SK-N-SH treated with all-trans-retinoic acid at 6 μM for 48 hours (cell line): ENCODE results near the gene YPEL2.
"Not testable (repeated sequence)": the region's sequence is repeated elsewhere in the genome, so short reads cannot be mapped to it uniquely, and the experiment has no call there.

ENCODE experiments used
- ATAC-seq: fragments of 200-7000 bp; cut with Tn5 transposase; 3 replicates; pipeline ENCODE4 v1.9.1; 2020; ENCODE audit warnings: mild to moderate bottlenecking, moderate library complexity
- ARNTL ChIP-seq: fragments of 450-650 bp; formaldehyde crosslinking; IDR thresholded peaks from 2 replicates; pipeline ENCODE4 v1.5.0; 2020; ENCODE audit warnings: low read depth, mild to moderate bottlenecking, moderate library complexity, borderline replicate concordance
- BACH2 ChIP-seq: fragments of 250-450 bp; sonication (Bioruptor Pico); IDR thresholded peaks from 2 replicates; pipeline ENCODE4 v1.9.0; 2021; ENCODE audit warnings: mild to moderate bottlenecking, borderline replicate concordance
- CREB5 ChIP-seq: fragments of 250-450 bp; sonication (Bioruptor Pico); IDR thresholded peaks from 2 replicates; pipeline ENCODE4 v1.5.1; 2020; ENCODE audit warnings: low read depth, mild to moderate bottlenecking, moderate library complexity
- CSDC2 ChIP-seq: fragments of 250-450 bp; sonication (Bioruptor Pico); IDR thresholded peaks from 2 replicates; pipeline ENCODE4 v1.5.0; 2020; ENCODE audit warnings: mild to moderate bottlenecking, moderate library complexity
- CSRNP3 ChIP-seq: fragments of 250-450 bp; sonication (Bioruptor Pico); IDR thresholded peaks from 2 replicates; pipeline ENCODE4 v1.5.1; 2021; ENCODE audit warnings: mild to moderate bottlenecking, moderate library complexity
- ESRRG ChIP-seq: fragments of 250-450 bp; sonication (Bioruptor Pico); IDR thresholded peaks from 2 replicates; pipeline ENCODE4 v1.6.1; 2021; ENCODE audit warnings: mild to moderate bottlenecking
- GLIS3 ChIP-seq: fragments of 250-450 bp; sonication (Bioruptor Pico); IDR thresholded peaks from 2 replicates; pipeline ENCODE4 v1.5.0; 2020; ENCODE audit warnings: mild to moderate bottlenecking, moderate library complexity
- ISL1 ChIP-seq: fragments of 250-450 bp; sonication (Bioruptor Pico); IDR thresholded peaks from 2 replicates; pipeline ENCODE4 v2.1.2; 2022; ENCODE audit warnings: mild to moderate bottlenecking, moderate library complexity
- OSR1 ChIP-seq: fragments of 250-450 bp; sonication (Bioruptor Pico); IDR thresholded peaks from 2 replicates; pipeline ENCODE4 v1.8.0; 2022; ENCODE audit warnings: moderate library complexity, mild to moderate bottlenecking, inconsistent platforms
- PATZ1 ChIP-seq: fragments of 250-450 bp; sonication (Bioruptor Pico); IDR thresholded peaks from 2 replicates; pipeline ENCODE4 v1.8.0; 2020; ENCODE audit warnings: mild to moderate bottlenecking, moderate library complexity, borderline replicate concordance
- POU6F1 ChIP-seq: fragments of 250-450 bp; sonication (Bioruptor Pico); IDR thresholded peaks from 2 replicates; pipeline ENCODE4 v1.8.0; 2021; ENCODE audit warnings: low read depth, mild to moderate bottlenecking, moderate library complexity, borderline replicate concordance
- PPARA ChIP-seq: fragments of 250-450 bp; sonication (Bioruptor Pico); IDR thresholded peaks from 2 replicates; pipeline ENCODE4 v1.5.0; 2020; ENCODE audit warnings: mild to moderate bottlenecking, borderline replicate concordance
- RARB ChIP-seq: fragments of 250-450 bp; sonication (Bioruptor Pico); IDR thresholded peaks from 2 replicates; pipeline ENCODE4 v1.8.0; 2021; ENCODE audit warnings: mild to moderate bottlenecking, moderate library complexity
- SNAI2 ChIP-seq: fragments of 250-450 bp; sonication (Bioruptor Pico); IDR thresholded peaks from 2 replicates; pipeline ENCODE4 v1.5.0; 2020; ENCODE audit warnings: mild to moderate bottlenecking, moderate library complexity
- TCF4 ChIP-seq: fragments of 250-450 bp; sonication (Bioruptor Pico); IDR thresholded peaks from 2 replicates; pipeline ENCODE4 v1.8.0; 2021; ENCODE audit warnings: mild to moderate bottlenecking, moderate library complexity, borderline replicate concordance
- TOX ChIP-seq: fragments of 250-450 bp; sonication (Bioruptor Pico); IDR thresholded peaks from 2 replicates; pipeline ENCODE4 v1.8.0; 2021; ENCODE audit warnings: mild to moderate bottlenecking, moderate library complexity, borderline replicate concordance
- ZC3H10 ChIP-seq: fragments of 250-450 bp; sonication (Bioruptor Pico); IDR thresholded peaks from 2 replicates; pipeline ENCODE4 v1.5.1; 2021; ENCODE audit warnings: mild to moderate bottlenecking, moderate library complexity
- ZFP3 ChIP-seq: fragments of 250-450 bp; sonication (Bioruptor Pico); IDR thresholded peaks from 2 replicates; pipeline ENCODE4 v1.5.0; 2020; ENCODE audit warnings: mild to moderate bottlenecking, moderate library complexity
- ZNF565 ChIP-seq: fragments of 450-650 bp; formaldehyde crosslinking; conservative IDR thresholded peaks from 2 replicates; pipeline ENCODE4 v1.5.0; 2020; ENCODE audit warnings: low read depth, mild to moderate bottlenecking, moderate library complexity
- ZNF70 ChIP-seq: fragments of 450-650 bp; formaldehyde crosslinking; IDR thresholded peaks from 2 replicates; pipeline ENCODE4 v1.5.0; 2020; ENCODE audit warnings: mild to moderate bottlenecking, moderate library complexity

The YPEL2 gene

GRCh38 chr17:59310263-59310920 is 21.1 kb upstream of the YPEL2 start:
- no peak for TF ChIP-seq RARB (CRISPR knock-in tag)
- TF ChIP-seq PATZ1 (CRISPR knock-in tag), result no peak
- TF ChIP-seq CSRNP3, result no peak
- TF ChIP-seq BACH2 (CRISPR knock-in tag), result no peak
- TF ChIP-seq PPARA (CRISPR knock-in tag), result no peak
- TF ChIP-seq POU6F1, result no peak
- no peak for TF ChIP-seq ZFP3 (CRISPR knock-in tag)
- no peak for TF ChIP-seq ZC3H10
- TF ChIP-seq ESRRG, result no peak
- TF ChIP-seq ARNTL (CRISPR knock-in tag), result no peak
- no peak for TF ChIP-seq CREB5 (CRISPR knock-in tag)
- no peak for TF ChIP-seq TOX (CRISPR knock-in tag)
- no peak; the same call in 2 of the 3 replicates for ATAC-seq

- ATAC-seq, result peak; percentile 98
- TF ChIP-seq OSR1 (CRISPR knock-in tag) (no peak), TCF4 (no peak), ZNF565 (CRISPR knock-in tag) (no peak), CSRNP3 (no peak), BACH2 (CRISPR knock-in tag) (no peak)
Observed at GRCh38 chr17:59311051-59311468, 20.4 kb upstream of the YPEL2 start.

- ATAC-seq, result not testable (repeated sequence)
Observed at GRCh38 chr17:59311521-59311920, 19.9 kb upstream of the YPEL2 start.

GRCh38 chr17:59315866-59316265 is 15.6 kb upstream of the YPEL2 start:
- TF ChIP-seq ZFP3 (CRISPR knock-in tag) (no peak), ZNF70 (CRISPR knock-in tag) (no peak), TCF4 (no peak), ZC3H10 (no peak), CREB5 (CRISPR knock-in tag) (no peak), ISL1 (CRISPR knock-in tag) (no peak), TOX (CRISPR knock-in tag) (no peak), CSDC2 (CRISPR knock-in tag) (no peak), ZNF565 (CRISPR knock-in tag) (no peak), OSR1 (CRISPR knock-in tag) (no peak), SNAI2 (CRISPR knock-in tag) (no peak), RARB (CRISPR knock-in tag) (no peak), ARNTL (CRISPR knock-in tag) (no peak), GLIS3 (CRISPR knock-in tag) (no peak), CSRNP3 (no peak)
- no peak for ATAC-seq
